Measurements from ENCODE around the gene HTR4.

GRCh38 chr5:148585988-148586387 is 68.3 kb downstream of the HTR4 start:
- TF ChIP-seq CTCF (IDR thresholded peaks at IDR 0.05) (no peak), EP300 (IDR thresholded peaks at IDR 0.05) (no peak)
